ES-I3 (cell line): Measurements from ENCODE around the gene OR5A1.

ENCODE experiments used
- H3K36me3 ChIP-seq: 2 replicates; pipeline ENCODE4 v1.6.1; 2013; ENCODE audit warnings: mild to moderate bottlenecking, low read length, control low read depth, moderate library complexity; ENCODE audit not compliant: insufficient read depth
- H3K4me1 ChIP-seq: 2 replicates; pipeline ENCODE4 v1.6.1; 2013; ENCODE audit warnings: mild to moderate bottlenecking, control low read depth, low read length; ENCODE audit not compliant: insufficient read depth
- H3K9ac ChIP-seq: 2 replicates; pipeline ENCODE4 v1.6.1; 2013; ENCODE audit warnings: low read depth, mild to moderate bottlenecking, low read length, moderate library complexity
- H3K9me3 ChIP-seq: 2 replicates; pipeline ENCODE4 v1.6.1; 2013; ENCODE audit warnings: mild to moderate bottlenecking, low read length, moderate library complexity; ENCODE audit not compliant: control insufficient read depth, insufficient read depth

OR5A1 gene

GRCh38 chr11:59436169-59436568 lies at the start of gene OR5A1:
Gene OR5A1 (plus strand): TSS chr11:59436469. CDS start chr11:59443169, 6,700 bp downstream.
- Histone ChIP-seq H3K36me3 (no peaks in the 10 kb centered on the region), H3K9ac (no peak within 1 kb of the TSS), H3K9me3 (no peaks in the 10 kb centered on the region), H3K4me1 (no peaks in the 10 kb centered on the region)

GRCh38 chr11:59394186-59394585 lies 42.1 kb upstream of the OR5A1 start:
- H3K4me1 ChIP-seq, result no peaks in the 10 kb centered on the region
- H3K36me3 ChIP-seq, result no peaks in the 10 kb centered on the region
- no peaks in the 10 kb centered on the region; the same call in 1 of the 2 replicates for H3K9me3 ChIP-seq
- H3K9ac ChIP-seq, result no peak overlapping the region

- H3K4me1 ChIP-seq, result no peaks in the 10 kb centered on the region
Measured at GRCh38 chr11:59400461-59401261, 35.6 kb upstream of the OR5A1 start.

GRCh38 chr11:59401262-59401552 lies 35.1 kb upstream of the OR5A1 start:
- H3K4me1 ChIP-seq, result no peaks in the 10 kb centered on the region
- no peaks in the 10 kb centered on the region for H3K36me3 ChIP-seq
- no peak overlapping the region for H3K9ac ChIP-seq
- H3K9me3 ChIP-seq, result peaks cover 5% of the 10 kb centered on the region; the same call in 1 of the 2 replicates

More at GRCh38 chr11:59400461-59401261, 35.6 kb upstream of the OR5A1 start:
- no peak overlapping the region for H3K9ac ChIP-seq
- peaks cover 5% of the 10 kb centered on the region; the same call in 1 of the 2 replicates for H3K9me3 ChIP-seq
- no peaks in the 10 kb centered on the region for H3K36me3 ChIP-seq

GRCh38 chr11:59403546-59403945 lies 32.7 kb upstream of the OR5A1 start:
- no peak overlapping the region for H3K9ac ChIP-seq
- no peaks in the 10 kb centered on the region for H3K4me1 ChIP-seq
- no peaks in the 10 kb centered on the region for H3K36me3 ChIP-seq
- peaks cover 7% of the 10 kb centered on the region; the same call in 1 of the 2 replicates for H3K9me3 ChIP-seq

GRCh38 chr11:59413646-59414045 lies 22.6 kb upstream of the OR5A1 start:
- Histone ChIP-seq H3K4me1 (no peaks in the 10 kb centered on the region), H3K9me3 (peaks cover 7% of the 10 kb centered on the region; the same call in 1 of the 2 replicates), H3K36me3 (no peaks in the 10 kb centered on the region), H3K9ac (no peak overlapping the region)

GRCh38 chr11:59415111-59415510 lies 21.2 kb upstream of the OR5A1 start:
- no peaks in the 10 kb centered on the region for H3K4me1 ChIP-seq
- peaks cover 4% of the 10 kb centered on the region; the same call in 1 of the 2 replicates for H3K9me3 ChIP-seq
- no peak overlapping the region for H3K9ac ChIP-seq
- H3K36me3 ChIP-seq, result no peaks in the 10 kb centered on the region

GRCh38 chr11:59416613-59417012 lies 19.7 kb upstream of the OR5A1 start:
- Histone ChIP-seq H3K4me1 (no peaks in the 10 kb centered on the region), H3K36me3 (no peaks in the 10 kb centered on the region), H3K9me3 (no peaks in the 10 kb centered on the region; the same call in 1 of the 2 replicates), H3K9ac (no peak overlapping the region)

- no peak overlapping the region for H3K9ac ChIP-seq
- H3K9me3 ChIP-seq, result no peaks in the 10 kb centered on the region; the same call in 1 of the 2 replicates
- H3K36me3 ChIP-seq, result no peaks in the 10 kb centered on the region
- no peaks in the 10 kb centered on the region for H3K4me1 ChIP-seq
Measured at GRCh38 chr11:59417023-59417422, 19.2 kb upstream of the OR5A1 start.

GRCh38 chr11:59418156-59418555 lies 18.1 kb upstream of the OR5A1 start:
- H3K4me1 ChIP-seq, result no peaks in the 10 kb centered on the region
- H3K36me3 ChIP-seq, result no peaks in the 10 kb centered on the region
- no peaks in the 10 kb centered on the region for H3K9me3 ChIP-seq
- H3K9ac ChIP-seq, result no peak overlapping the region

GRCh38 chr11:59423835-59424234 lies 12.4 kb upstream of the OR5A1 start:
- Histone ChIP-seq H3K4me1 (peaks cover 9% of the 10 kb centered on the region), H3K36me3 (no peaks in the 10 kb centered on the region), H3K9ac (no peak overlapping the region), H3K9me3 (no peaks in the 10 kb centered on the region)

GRCh38 chr11:59425131-59425530 lies 11.1 kb upstream of the OR5A1 start:
- Histone ChIP-seq H3K36me3 (no peaks in the 10 kb centered on the region), H3K9ac (no peak overlapping the region), H3K9me3 (no peaks in the 10 kb centered on the region), H3K4me1 (peaks cover 9% of the 10 kb centered on the region)

- H3K9ac ChIP-seq, result no peak within 1 kb of the TSS
- peaks cover 9% of the 10 kb centered on the region for H3K4me1 ChIP-seq
- H3K36me3 ChIP-seq, result no peaks in the 10 kb centered on the region
Measured at GRCh38 chr11:59426361-59427067, 9.8 kb upstream of the OR5A1 start, which contains the start of gene OR5A2. Gene OR5A2 (minus strand): TSS chr11:59426413. CDS start chr11:59422953, 3,460 bp downstream.

GRCh38 chr11:59427068-59427382 lies 9.2 kb upstream of the OR5A1 start:
- no peaks in the 10 kb centered on the region for H3K9me3 ChIP-seq
- H3K36me3 ChIP-seq, result no peaks in the 10 kb centered on the region
- peaks cover 9% of the 10 kb centered on the region for H3K4me1 ChIP-seq
- no peak overlapping the region for H3K9ac ChIP-seq

More at GRCh38 chr11:59426361-59427067, 9.8 kb upstream of the OR5A1 start, which contains the start of gene OR5A2:
- H3K9me3 ChIP-seq, result no peaks in the 10 kb centered on the region
